ENCODE data around the gene CLEC4E. TPM values are rescaled to one million over a fixed set of nuclear protein-coding genes. Genes with fewer than 3 reads are reported as not detected.

CLEC4E gene
- total RNA-seq, 3 donors from 2014 or later: 2.0 to 15.5 (median 2.3) TPM

- TF ChIP-seq POLR2AphosphoS5 (IDR thresholded peaks at IDR 0.05) (no peak), POLR2A (IDR thresholded peaks at IDR 0.05) (no peak), CTCF (IDR thresholded peaks at IDR 0.05) (no peak)
- DNase-seq (ENCODE audit: low spot score in 2 of 2): no peak
- intact Hi-C loops (cut with DNase I; ENCODE audit: low total_unique reads): no loop called here
Measured at GRCh38 chr12:8549381-8549780, 8.7 kb upstream of the CLEC4E start.

GRCh38 chr12:8548192-8548591 lies 7.5 kb upstream of the CLEC4E start:
- no peaks in the 10 kb centered on the region for H3K9me3 ChIP-seq
- H3K4me3 ChIP-seq: no peak overlapping the region
- no peaks in the 10 kb centered on the region for H3K4me1 ChIP-seq
- intact Hi-C loops (cut with DNase I; ENCODE audit: low total_unique reads): no loop called here
- no peak for DNase-seq (ENCODE audit: low spot score in 2 of 2)
- H3K36me3 ChIP-seq: no peaks in the 10 kb centered on the region
- H3K27ac ChIP-seq: no peak overlapping the region
- no peaks in the 10 kb centered on the region for H3K27me3 ChIP-seq
- no peak for TF ChIP-seq POLR2A (IDR thresholded peaks at IDR 0.05)
- TF ChIP-seq CTCF (IDR thresholded peaks at IDR 0.05): no peak
- no peak for TF ChIP-seq POLR2AphosphoS5 (IDR thresholded peaks at IDR 0.05)

More at GRCh38 chr12:8549381-8549780, 8.7 kb upstream of the CLEC4E start:
- Histone ChIP-seq H3K9me3 (no peaks in the 10 kb centered on the region), H3K4me3 (no peak overlapping the region), H3K27ac (no peak overlapping the region), H3K4me1 (no peaks in the 10 kb centered on the region), H3K27me3 (no peaks in the 10 kb centered on the region), H3K36me3 (no peaks in the 10 kb centered on the region)

- Histone ChIP-seq H3K9me3 (no peaks in the 10 kb centered on the region), H3K27ac (no peak overlapping the region), H3K36me3 (no peaks in the 10 kb centered on the region), H3K4me3 (no peak overlapping the region), H3K27me3 (no peaks in the 10 kb centered on the region), H3K4me1 (no peaks in the 10 kb centered on the region)
- TF ChIP-seq POLR2AphosphoS5 (IDR thresholded peaks at IDR 0.05) (no peak), CTCF (IDR thresholded peaks at IDR 0.05) (no peak), POLR2A (IDR thresholded peaks at IDR 0.05) (no peak)
- intact Hi-C loops (cut with DNase I; ENCODE audit: low total_unique reads): no loop called here
- DNase-seq (ENCODE audit: low spot score in 2 of 2): no peak
Measured at GRCh38 chr12:8547645-8548044, 6.9 kb upstream of the CLEC4E start.

- no peak for TF ChIP-seq CTCF (IDR thresholded peaks at IDR 0.05)
- TF ChIP-seq POLR2AphosphoS5 (IDR thresholded peaks at IDR 0.05): no peak
- TF ChIP-seq POLR2A (IDR thresholded peaks at IDR 0.05): no peak
- Histone ChIP-seq H3K36me3 (no peaks in the 10 kb centered on the region), H3K4me3 (no peak overlapping the region), H3K4me1 (no peaks in the 10 kb centered on the region), H3K27ac (no peak overlapping the region), H3K27me3 (no peaks in the 10 kb centered on the region), H3K9me3 (no peaks in the 10 kb centered on the region)
- no peak for DNase-seq (ENCODE audit: low spot score in 2 of 2)
- intact Hi-C loops (cut with DNase I; ENCODE audit: low total_unique reads): no loop called here
Measured at GRCh38 chr12:8546591-8546990, 5.9 kb upstream of the CLEC4E start.

- no peak overlapping the region for H3K4me3 ChIP-seq
- DNase-seq (ENCODE audit: low spot score in 2 of 2): peak in 1 of 2 donors; percentile 51
- H3K4me1 ChIP-seq: no peaks in the 10 kb centered on the region
- H3K27ac ChIP-seq: no peak overlapping the region
- TF ChIP-seq POLR2A (IDR thresholded peaks at IDR 0.05): no peak
- no peak for TF ChIP-seq POLR2AphosphoS5 (IDR thresholded peaks at IDR 0.05)
- peak; percentile 74 to 82 (median 77) for TF ChIP-seq CTCF (IDR thresholded peaks at IDR 0.05)
- H3K27me3 ChIP-seq: no peaks in the 10 kb centered on the region
- H3K9me3 ChIP-seq: no peaks in the 10 kb centered on the region
- intact Hi-C loops (cut with DNase I; ENCODE audit: low total_unique reads): no loop called here
- no peaks in the 10 kb centered on the region for H3K36me3 ChIP-seq
Measured at GRCh38 chr12:8544295-8544694, 3.6 kb upstream of the CLEC4E start.
